Iris pigment epithelial cell (primary cell): Measurements from ENCODE around the gene PRPF31.
A peak's percentile ranks its signal among the peaks of the same experiment; 100 is the strongest.

Experiments
- DNase-seq: peaks from one replicate; pipeline ENCODE4 v3.0.0-alpha.2; 2011; ENCODE audit warnings: low read depth

PRPF31 gene

DNA sequence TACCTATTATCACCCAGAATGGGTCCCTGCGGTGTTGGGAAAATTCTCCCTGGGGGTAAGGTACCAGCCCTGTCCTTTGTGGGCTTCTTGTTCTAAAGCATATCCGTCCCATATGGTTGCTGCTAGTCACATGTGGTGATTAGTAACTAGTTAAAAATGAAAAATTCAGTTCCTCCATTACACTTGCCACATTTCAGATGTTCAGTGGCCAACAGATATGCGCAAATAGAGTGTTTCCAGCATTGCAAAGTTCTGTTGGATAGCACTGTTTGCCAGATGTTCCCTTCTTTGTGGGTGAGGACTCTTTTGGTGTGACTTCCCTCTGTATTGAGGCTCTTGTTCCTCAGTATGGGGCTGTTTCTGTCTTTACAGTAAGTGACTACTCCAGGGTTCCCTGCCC is 25.8 kb downstream of the PRPF31 start:
- peak; percentile 12 for DNase-seq

DNA sequence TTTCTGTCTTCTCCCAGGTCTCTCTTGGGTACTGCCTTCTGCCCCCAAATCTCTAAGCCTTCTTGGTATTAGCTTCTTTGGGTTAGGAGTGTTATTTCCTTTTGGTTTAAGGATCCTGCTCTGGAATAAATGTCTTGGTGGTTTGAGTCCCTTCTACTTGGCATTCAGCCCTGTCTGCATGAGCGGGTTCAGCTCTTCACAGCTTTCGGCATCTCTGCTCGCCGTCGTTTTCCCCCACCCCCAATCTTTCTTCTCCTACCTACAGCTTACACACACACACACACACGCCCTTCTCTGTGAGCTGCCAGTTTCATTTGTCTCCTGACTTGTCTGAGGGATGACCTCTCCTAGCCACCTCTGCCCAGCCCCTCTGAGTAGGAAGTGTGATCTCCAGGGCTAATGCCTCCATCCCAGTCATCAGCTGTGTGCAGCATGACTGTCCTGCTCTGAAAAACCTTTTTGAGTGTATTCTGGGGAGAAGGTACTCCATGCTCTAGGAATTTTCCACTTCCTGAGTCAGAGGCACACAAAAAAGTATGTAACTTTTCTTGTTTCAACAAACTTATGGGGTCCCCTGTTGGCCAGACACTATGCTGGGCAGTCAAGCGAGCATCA is 26.7 kb downstream of the PRPF31 start:
- DNase-seq, result peak; percentile 31

DNA sequence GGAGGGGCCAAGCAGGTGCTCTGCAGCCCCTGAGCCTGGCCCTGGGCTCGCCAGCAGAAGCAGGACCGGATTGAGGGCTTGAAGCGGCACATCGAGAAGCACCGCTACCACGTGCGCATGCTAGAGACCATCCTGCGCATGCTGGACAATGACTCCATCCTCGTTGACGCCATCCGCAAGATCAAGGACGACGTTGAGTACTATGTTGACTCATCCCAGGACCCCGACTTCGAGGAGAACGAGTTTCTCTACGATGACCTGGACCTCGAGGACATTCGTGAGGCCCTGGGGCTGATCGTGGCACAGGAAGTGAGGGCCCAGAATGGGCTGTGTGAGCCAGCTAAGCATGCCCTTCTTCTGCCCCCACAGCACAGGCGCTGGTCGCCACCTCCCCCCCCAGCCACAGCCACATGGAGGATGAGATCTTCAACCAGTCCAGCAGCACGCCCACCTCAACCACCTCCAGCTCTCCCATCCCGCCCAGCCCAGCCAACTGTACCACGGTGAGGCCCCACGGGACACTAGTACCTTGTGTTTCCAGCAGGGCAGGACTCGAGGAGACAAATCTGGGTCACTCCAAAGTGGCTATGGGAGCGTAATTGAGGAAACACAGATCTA is 30.1 kb downstream of the PRPF31 start:
- DNase-seq, result no peak

DNA sequence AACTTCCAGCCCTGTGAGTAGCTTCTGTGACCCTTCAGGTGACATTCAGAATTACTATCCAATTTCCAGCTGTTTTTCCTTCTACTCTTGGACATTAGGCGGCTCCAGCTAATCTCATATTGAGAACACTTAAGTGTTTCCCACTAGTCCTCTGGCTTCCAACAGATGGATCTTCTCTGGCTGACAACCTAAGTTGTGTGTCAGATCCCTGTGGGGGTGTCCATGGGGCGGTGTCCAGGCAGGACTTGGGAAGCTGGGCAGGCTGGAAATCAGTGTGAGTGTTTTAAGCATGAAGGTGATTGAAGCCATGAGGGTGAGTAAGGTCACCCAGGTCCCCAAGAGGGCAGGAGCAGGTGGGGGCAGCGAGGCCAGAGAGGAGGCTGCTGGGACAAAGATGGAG is 32.1 kb downstream of the PRPF31 start:
- DNase-seq, result no peak

DNA sequence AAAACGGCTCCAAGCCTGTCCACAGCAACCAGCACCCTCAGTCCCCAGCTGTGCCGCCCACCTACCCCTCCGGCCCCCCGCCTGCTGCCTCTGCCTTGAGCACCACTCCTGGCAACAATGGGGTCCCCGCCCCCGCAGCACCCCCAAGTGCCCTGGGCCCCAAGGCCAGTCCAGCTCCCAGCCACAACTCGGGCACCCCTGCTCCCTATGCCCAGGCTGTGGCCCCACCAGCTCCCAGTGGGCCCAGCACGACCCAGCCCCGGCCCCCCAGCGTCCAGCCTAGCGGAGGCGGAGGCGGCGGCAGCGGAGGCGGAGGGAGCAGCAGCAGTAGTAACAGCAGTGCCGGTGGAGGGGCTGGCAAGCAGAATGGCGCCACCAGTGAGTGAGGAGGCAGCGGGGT is 32.6 kb downstream of the PRPF31 start:
- no peak for DNase-seq

DNA sequence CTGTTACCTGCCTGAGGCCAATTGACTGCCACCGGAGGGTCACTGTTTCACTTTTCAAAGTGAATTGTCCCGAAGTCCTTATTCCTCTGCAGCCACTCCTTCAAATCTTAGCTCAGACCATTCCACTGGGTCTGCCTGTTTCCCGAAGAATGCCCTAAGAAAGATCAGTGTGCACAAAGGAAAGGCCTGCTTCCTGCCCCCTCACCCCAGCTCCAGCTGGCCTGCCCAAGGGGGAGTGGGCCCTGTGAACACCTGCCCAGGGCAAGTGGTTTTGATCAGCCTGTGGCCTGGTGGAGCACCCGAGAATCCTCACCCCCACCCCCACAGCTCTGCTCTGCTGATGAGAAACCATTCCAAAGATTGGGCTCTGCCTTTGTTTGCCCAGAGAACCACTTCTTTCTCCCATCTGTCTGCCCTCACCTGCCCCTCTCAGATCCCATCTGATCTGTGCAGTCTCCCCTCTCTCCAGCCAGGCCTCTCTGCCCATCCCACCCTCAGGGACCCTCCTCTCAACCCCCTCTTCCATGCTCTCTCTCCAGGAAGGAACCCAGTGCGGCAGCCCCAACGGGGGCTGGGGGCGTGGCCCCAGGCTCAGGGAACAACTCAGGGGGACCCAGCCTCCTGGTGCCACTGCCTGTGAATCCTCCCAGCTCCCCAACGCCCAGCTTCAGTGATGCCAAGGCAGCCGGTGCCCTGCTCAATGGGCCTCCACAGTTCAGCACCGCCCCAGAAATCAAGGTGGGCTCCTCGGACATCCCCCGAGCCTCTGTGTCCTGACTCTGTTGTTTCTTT is 33.7 kb downstream of the PRPF31 start:
- no peak for DNase-seq

DNA sequence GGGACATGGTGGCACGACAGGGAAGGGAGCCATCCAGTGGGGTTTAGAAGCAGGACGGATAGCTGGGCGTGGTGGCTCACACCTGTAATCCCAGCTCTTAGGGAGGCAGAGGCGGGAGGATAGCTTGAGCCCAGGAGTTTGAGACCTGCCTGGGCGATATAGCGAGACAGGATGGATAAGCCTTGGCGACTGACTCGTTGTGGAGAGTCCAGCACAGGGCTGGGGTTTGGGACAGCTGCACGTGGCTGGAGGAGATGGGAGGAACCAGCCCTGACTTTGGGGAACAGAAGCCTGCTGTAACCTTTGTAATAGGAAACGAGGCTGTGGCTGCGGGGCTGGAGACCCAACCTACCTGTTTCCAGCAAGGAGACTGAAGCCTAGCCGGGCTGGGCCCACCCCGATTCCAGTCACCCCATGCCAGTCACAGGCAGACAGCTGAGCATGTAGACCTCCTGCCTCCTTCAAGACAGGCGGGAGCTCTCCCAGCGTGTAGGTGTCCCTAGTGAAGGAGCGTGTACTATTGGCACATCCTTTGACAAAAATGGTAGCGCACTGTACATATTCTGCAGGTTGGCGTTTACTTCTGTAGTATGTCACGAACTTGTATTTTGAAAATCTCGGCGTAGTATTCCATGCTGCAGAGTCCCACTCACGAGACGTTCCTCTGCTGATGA is 35.9 kb downstream of the PRPF31 start:
- no peak for DNase-seq

DNA sequence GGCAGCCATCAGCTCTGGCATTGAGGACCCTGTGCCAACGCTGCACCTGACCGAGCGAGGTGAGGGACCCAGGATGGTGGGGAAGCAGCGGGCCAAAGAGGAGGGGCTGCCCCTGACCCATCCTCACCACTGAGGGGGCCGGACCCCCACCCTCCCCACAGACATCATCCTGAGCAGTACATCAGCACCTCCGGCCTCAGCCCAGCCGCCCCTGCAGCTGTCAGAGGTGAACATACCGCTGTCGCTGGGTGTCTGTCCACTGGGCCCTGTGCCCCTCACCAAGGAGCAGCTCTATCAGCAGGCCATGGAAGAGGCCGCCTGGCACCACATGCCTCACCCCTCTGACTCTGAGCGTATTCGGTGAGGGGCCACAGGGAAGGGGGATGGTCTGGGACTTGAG is 36.7 kb downstream of the PRPF31 start:
- no peak for DNase-seq

DNA sequence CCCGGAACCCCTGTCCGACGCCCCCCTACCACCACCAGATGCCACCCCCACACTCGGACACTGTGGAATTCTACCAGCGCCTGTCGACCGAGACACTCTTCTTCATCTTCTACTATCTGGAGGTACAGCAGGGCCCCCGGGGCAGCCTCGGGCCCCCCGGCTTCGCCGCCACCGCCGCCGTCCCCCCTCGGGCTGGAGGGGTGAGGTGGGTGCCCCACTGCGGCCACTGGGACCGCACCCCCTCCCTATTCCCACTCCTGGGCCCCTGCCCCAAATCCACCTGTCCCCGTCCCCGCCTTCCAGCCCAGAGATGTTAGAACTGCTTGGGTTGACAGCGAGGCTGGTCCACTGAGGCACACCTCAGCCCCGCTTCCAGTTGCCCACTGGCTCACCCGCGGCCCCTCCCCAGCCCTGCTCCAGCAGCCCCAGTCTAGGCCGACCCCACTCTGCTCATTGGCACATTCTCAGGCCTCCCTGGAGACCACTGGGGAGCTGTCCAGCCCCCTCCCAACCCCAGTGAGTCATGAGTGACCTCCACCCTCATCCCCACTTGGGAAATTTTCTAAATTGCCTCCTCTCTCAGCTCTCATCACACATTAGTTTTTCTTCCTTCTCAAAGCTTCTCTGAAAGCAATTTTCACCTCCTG is 37.4 kb downstream of the PRPF31 start:
- no peak for DNase-seq

DNA sequence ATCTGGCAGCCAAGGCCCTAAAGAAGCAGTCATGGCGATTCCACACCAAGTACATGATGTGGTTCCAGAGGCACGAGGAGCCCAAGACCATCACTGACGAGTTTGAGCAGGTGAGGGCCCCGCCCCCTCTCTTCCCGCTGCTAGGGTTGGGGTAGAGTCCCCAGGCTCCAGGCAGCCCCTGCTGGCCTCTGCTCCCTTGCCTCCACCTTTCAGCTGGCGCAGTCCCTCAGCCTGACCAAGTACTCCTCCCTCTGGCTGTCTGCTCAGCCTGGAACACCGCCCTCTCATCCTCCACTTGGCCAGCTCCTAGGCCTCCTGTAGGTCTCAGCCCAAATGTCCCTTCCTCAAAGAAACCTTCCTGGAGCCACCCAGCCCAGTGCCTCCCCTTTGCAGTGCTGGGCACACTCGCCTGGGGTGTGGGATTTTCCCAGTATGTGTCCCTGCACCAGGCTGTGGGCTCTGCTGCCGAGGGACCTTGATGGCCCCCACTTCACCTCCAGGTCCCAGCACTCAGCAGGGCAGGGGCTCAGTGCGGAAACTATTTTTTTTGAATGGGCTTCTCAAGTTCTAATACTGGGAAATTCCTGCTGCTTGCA is 38.3 kb downstream of the PRPF31 start:
- no peak for DNase-seq

DNA sequence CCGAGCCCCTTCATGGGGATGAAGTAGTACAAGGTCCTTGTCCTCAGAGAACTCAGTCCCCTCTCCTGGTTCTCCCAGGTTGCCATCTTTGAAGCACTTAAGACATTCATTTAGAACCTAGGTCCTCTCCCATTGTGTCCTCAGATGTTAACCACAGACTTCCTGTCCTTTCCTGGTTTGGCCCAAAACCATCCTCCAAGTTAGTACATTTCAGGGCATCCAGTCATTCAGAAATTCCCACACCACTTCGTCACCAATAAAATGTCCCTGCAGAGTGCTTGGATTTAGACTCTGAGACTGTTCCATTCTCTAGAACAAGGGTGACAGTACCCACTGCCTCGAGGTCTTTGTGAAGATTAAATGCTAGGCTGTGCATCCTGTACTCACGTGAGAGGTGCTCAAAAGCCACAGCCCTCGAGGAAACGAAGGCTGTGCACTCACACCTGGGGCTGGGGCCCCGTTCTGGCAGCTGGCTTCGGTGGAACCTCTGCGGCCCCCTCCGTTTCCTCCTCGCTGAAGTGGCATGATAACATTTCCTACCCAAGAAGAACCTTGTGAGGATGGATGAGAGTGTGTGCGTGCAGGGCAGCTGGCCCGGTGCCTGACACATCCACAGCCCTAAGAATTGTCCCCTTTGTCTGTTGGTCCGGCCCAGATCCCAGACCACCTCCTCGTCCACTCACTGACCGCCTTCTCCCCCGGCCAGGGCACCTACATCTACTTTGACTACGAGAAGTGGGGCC is 39.2 kb downstream of the PRPF31 start:
- DNase-seq, result peak; percentile 50

DNA sequence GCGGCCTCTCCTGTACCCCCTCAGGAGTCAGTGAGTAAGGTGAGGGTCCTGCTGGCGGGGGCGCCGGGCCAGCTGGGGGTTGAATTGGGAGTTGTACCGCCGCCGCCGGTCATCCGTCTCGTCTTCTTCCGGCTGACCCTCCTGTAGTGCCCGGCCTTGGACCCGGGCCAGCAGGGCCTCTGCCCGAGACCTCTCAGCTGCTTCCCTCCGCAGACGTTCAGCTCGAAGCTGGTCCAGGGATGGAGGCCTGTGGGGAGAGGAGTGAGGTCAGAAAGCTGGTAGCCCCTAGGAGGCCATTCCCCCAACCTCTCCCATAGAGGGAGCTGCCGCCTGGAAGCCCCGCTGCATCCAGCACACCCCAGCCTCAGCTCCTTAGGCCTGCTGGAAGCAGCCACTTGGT is 40.1 kb downstream of the PRPF31 start:
- DNase-seq, result no peak

DNA sequence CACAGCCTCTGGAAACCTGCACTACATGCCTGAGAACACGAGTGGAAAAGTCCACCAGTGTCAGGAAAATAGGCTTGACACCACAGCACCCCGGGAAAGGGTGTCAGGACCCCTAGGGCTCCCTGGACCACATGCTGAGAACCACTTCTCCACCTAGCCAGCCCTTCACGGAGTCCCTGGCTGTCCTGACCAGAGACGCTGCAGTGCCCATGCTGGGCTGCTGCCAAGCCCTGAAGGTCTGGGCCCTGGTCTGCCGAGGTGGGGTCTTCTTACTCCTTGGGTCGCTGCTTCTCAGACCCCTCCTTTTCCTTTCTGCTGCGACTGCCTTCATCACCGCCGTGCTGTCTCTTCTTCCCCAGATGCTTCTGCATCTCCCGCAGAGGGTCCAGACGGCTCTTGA is 40.9 kb downstream of the PRPF31 start:
- DNase-seq, result no peak

DNA sequence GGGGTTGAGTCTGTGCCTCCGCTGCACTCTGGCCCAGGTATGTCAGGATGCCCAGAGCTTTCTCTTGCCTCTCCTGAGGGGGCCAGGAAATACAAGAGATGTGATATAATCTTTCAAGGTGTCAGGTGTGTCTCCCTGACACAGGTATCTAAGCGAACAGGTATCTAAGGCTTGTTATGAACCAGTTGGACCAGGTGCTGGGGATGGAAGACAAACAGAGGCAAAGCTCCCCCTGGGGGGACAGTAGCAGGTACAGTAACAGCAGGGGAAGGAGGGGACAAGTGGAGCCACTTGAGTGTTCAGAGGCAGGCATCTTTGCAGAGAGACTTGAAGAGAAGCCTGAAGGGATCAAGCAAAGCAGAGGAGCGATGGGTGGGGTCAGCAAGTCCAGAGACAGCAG is 41.4 kb downstream of the PRPF31 start:
- no peak for DNase-seq

DNA sequence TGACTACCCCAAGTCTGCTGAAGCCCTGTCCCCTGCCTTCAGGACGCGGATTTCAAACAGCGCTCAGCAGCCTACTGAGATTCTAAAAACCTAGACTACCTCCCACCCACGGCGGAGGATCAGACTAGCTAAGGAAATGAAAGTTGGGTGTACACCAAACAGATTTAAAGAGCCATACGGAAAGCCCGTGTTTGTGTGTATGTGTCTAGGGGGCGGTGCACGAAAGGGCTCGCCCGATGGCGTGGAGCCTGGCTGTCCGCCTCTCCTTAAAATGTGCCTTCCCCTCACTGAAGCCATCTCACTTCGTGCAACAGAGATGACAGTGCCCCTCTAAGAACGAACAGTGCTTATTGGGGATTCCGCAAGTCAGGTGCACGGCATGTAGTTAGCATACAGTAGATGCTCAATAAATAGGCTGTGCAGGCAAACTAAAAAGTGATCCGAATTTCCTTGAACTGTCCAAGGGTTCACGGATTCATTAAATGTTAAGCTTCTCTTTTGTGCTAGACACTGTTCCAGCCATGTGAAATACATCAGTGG is 43.3 kb downstream of the PRPF31 start:
- peak; percentile 40 for DNase-seq

DNA sequence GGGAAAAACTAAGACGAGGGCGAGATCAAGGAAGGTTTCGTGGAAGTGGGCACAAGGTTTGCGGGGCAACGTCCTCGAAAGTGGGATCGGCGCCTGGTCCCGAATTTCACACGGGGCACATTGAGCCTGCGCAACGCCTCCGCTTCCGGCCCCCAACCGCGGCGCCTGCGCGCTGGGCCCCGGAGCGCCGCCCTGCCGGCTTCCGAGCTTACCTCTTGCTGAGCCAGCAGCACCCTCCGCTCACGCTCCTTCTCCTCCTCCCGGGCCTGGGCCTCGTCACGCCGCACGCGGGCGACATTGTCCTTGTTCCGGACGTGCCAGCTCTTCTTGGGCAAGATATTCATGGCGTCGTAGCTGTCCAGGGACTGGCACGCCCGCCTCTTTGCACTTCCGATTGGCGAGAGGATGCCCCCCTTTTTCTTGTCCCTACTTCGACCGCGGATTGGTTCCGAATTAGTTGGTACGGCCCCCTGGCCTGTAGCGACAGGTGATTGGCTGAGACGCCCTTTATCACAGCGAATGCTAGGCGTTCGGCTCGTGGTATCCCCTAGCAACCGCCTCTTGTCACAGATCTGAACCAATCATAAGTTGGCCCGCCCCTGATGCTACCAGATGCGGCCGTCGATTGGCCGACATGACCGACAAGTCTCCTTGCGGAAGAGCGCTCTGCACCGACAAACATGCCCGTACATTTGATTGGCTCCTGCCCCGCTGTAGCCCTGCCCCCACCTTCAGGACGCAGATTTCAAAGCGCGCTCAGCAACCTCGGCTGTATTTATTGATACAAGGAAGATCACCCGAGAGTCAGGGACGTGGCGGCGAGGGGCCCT is 44.0 kb downstream of the PRPF31 start, which contains the start of gene LENG1:
Gene LENG1, minus strand, starts transcription at position 370 of the 830 bp plus-strand sequence. Its CDS starts 26 bp downstream, at position 344.
- DNase-seq, result peak; percentile 100

DNA sequence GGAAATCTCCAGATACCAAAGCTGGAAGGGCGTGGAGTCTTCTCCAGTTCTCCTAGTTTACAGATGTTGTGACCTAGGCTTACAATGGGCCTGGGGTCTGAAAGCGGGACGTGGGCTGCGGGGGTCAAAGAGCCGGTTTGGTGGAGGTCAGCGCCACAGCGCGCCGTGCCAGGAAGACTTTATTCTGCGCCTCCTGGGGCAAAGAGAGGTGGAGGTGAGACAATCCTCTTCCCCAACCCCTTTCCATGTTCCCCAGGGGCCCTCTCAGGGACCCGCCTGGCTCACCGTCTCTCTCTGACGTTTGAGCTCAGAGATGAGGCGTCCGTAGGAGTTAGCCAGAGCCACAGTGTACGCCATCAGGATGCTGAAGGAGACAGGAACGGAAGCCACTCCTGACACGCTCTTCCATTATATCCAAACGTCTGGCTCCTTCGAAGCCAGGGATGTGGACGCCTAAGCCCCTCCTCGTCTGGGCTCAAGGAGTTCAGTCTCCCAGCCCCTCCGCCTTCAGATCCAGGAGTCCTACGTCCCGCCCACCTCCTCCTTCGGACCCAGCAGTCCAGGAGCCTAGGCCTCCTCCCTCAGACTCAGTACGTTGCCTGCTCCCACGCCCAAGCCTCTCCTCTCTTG is 44.7 kb downstream of the PRPF31 start:
- DNase-seq, result peak; percentile 34

DNA sequence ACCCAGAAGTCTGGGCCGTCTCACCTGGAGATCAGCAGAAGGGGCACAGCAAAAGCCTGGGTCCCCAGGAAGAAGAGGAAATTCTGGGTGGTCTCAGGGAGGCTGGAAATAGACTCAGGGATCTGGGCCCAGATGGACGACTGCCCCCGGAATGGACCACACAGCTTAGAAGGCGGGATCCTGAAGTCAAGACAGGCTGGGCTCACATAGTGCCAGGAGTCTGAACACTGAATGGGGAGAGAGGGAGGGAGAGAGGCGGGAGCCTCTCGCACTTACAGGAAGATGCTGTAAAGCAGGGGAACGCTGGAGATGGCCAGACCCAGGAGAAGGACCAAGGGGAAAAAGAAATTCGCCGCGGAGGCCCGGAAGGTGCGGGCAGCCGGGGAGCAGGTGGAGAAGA is 45.3 kb downstream of the PRPF31 start:
- DNase-seq, result no peak

DNA sequence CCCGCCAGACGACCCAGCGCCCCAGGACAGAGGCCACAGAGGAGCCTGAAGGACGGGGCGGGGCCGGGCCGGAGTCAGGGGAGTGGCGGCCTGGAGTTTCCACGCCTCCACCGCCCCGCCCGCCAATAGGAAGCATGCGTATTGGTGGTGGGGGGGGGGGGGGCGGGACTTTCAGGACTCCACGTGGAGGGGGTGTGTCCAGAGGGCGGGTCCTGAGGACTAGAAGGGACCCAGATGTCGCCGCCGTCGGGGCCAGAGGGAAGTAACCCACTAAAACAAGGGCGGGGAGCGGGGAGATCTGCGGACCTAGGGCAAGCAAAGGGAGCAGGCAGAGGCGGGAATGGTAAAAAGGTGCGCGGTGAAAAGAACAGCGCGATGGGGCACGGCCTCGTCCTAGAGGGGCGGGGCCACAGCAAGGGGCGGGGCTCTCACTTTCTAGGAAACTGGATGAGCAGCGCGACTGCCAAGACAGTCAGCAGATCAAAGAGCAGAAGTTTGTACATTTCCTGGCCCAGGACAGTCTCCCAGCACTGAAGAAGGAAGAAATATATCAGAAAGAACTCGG is 46.8 kb downstream of the PRPF31 start:
- DNase-seq, result peak; percentile 72
